Testis (tissue), 3 donors: ENCODE data around the gene ABI3. TPM values are rescaled to one million over a fixed set of nuclear protein-coding genes. Genes with fewer than 3 reads are reported as not detected.
"Not testable (repeated sequence)": the region's sequence is repeated elsewhere in the genome, so short reads cannot be mapped to it uniquely, and the experiment has no call there.

Experiments
- DNase-seq: peaks from one replicate; pipeline ENCODE4 v3.0.0-alpha.2; 2019
- H3K27ac ChIP-seq, 2 donors: fragments of 200-600 bp; sonication (generic); one replicate each; pipeline ENCODE4 v1.5.1; 2019
- H3K27me3 ChIP-seq: fragments of 200-600 bp; sonication (generic); one replicate; pipeline ENCODE4 v1.5.1; 2019
- H3K36me3 ChIP-seq: fragments of 200-600 bp; sonication (generic); one replicate; pipeline ENCODE4 v1.5.1; 2017; ENCODE audit warnings: low read depth; ENCODE audit errors: missing control alignments
- H3K4me1 ChIP-seq: fragments of 200-600 bp; sonication (generic); one replicate; pipeline ENCODE4 v1.5.1; 2019
- H3K4me3 ChIP-seq, 2 donors: fragments of 200-600 bp; sonication (generic); one replicate each; pipeline ENCODE4 v1.5.1; 2017 to 2019
- H3K9me3 ChIP-seq: fragments of 200-600 bp; sonication (generic); one replicate; pipeline ENCODE4 v1.5.1; 2017
- CTCF ChIP-seq, 3 experiments: fragments of 450-650 bp in 2 of 3; fragments of 200-600 bp in 1 of 3; sonication (generic) in 1 of 3; IDR thresholded peaks; one replicate each; pipeline ENCODE4 v1.5.1; 2016 to 2019; ENCODE audit warnings: antibody characterized with exemption in 3 of 3, mild to moderate bottlenecking in 2 of 3, moderate library complexity in 1 of 3
- POLR2A ChIP-seq: fragments of 450-650 bp; IDR thresholded peaks from one replicate; pipeline ENCODE4 v1.6.1; 2017; ENCODE audit warnings: antibody characterized with exemption, mild to moderate bottlenecking, moderate library complexity
- WGBS, 2 donors: methylation state at CpG; one replicate each; pipeline ENCODE4 v1.1.5; 2018; 5-methylcytosine and 5-hydroxymethylcytosine counted together
- intact Hi-C: fragments of 100-400 bp; cut with DNase I; formaldehyde crosslinking; loops from one replicate; pipeline ENCODE4 v1.15.1; 2023; ENCODE audit warnings: low total_unique reads
- polyA plus RNA-seq: library from polyadenylated mRNA; stranded (reverse); fragments of 350-450 nt; fragmentation: Illumina TruSeq; extraction: RNeasy Lipid Tissue Mini Kit (QIAGEN cat#74804); gene quantifications from one replicate; pipeline ENCODE4 v1.2.3, GENCODE V29; 2014; ENCODE audit warnings: low read depth, low replicate concordance; ENCODE audit not compliant: insufficient read depth
- total RNA-seq, 2 donors: library from RNA; depleted of rRNA; stranded (reverse); fragments of >200 nt; gene quantifications; one replicate each; pipeline ENCODE4 v1.2.3, GENCODE V29; 2016

The ABI3 gene
- total and polyA plus RNA-seq, 3 donors from 2014 or later, result 0.87 to 3.9 (median 2.2) TPM

GRCh38 chr17:49258394-49258793 is 47.9 kb downstream of the ABI3 start:
- no peak overlapping the region for H3K4me3 ChIP-seq
- H3K27ac ChIP-seq, result no peak overlapping the region
- 82 to 90% methylated on average over 3 of the region's 3 CpGs for WGBS, 2 donors
- peaks cover 6% of the 10 kb centered on the region for H3K4me1 ChIP-seq
- no peaks in the 10 kb centered on the region for H3K36me3 ChIP-seq
- no peak for DNase-seq
- no peaks in the 10 kb centered on the region for H3K27me3 ChIP-seq
- H3K9me3 ChIP-seq, result no peaks in the 10 kb centered on the region
- TF ChIP-seq POLR2A, result no peak
- TF ChIP-seq CTCF (IDR thresholded peaks at IDR 0.05), result no peak
- intact Hi-C loops, result no loop called here

GRCh38 chr17:49259663-49260010 is 49.1 kb downstream of the ABI3 start:
- WGBS, 2 donors, result 7 to 8% methylated on average over 10 of the region's 10 CpGs
- H3K9me3 ChIP-seq, result no peaks in the 10 kb centered on the region
- peaks cover 6% of the 10 kb centered on the region for H3K4me1 ChIP-seq
- no peaks in the 10 kb centered on the region for H3K36me3 ChIP-seq
- peak overlapping the region in 1 of 2 donors; percentile 83 for H3K27ac ChIP-seq
- H3K4me3 ChIP-seq, result peak overlapping the region; percentile 62 to 68
- no peaks in the 10 kb centered on the region for H3K27me3 ChIP-seq
- intact Hi-C loops, result no loop called here
- DNase-seq, result no peak
- TF ChIP-seq POLR2A (no peak), CTCF (IDR thresholded peaks at IDR 0.05) (no peak)

- DNase-seq, result peak; percentile 70
- Histone ChIP-seq H3K4me1 (peaks cover 6% of the 10 kb centered on the region), H3K27me3 (no peaks in the 10 kb centered on the region), H3K27ac (peak overlapping the region; percentile 55 to 83), H3K4me3 (peak overlapping the region; percentile 62 to 68), H3K9me3 (no peaks in the 10 kb centered on the region), H3K36me3 (no peaks in the 10 kb centered on the region)
- intact Hi-C loops, result no loop called here
- WGBS, 2 donors, result 2% methylated on average over 9 to 30 of the region's 77 CpGs
- TF ChIP-seq CTCF (IDR thresholded peaks at IDR 0.05) (no peak), POLR2A (no peak)
Measured at GRCh38 chr17:49260011-49260816, 49.7 kb downstream of the ABI3 start.

DNA sequence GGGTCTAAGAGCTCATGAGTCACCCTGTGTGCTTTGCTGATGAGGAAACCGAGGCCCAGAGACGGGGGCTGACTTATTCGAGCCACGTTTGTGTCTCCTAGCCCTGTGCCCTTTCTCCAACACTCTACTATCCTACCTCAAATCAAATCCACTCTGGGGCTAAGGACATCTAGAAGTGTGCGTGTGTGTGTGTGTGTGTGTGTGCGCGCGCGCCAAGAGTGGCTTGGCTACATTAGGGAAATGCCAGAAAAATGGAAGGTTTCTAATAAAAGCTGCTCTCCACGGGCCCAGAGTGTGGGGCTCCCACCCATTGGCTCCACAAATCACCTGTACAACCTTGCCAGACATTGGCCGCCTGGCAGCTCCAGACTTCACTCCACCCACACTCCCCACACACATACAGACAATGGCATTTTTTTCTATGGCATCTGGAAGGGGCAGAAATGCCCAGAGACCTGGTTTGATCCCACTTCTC is 50.3 kb downstream of the ABI3 start:
- intact Hi-C loops, result no loop called here
- WGBS, 2 donors, result 42 to 53% methylated on average over 7 to 11 of the region's 11 CpGs
- peak overlapping the region in 1 of 2 donors; percentile 83 for H3K27ac ChIP-seq

DNA sequence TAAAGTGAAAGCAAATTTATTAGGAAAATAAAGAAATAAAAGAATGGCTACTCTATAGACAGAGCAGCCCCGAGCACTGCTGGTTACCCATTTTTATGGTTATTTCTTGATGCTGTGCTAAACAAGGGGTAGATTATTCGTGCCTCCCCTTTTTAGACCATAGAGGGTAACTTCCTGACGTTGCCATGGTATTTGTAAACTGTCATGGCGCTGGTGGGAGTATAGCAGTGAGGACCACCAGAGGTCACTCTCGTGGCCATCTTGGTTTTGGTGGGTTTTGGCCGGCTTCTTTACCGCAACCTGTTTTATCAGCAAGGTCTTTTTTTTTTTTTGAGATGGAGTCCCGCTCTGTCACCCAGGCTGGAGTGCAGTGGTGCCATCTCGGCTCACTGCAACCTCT is 51.0 kb downstream of the ABI3 start:
- intact Hi-C loops, H3K4me3 ChIP-seq, H3K27me3 ChIP-seq, H3K4me1 ChIP-seq, H3K27ac ChIP-seq, H3K36me3 ChIP-seq, DNase-seq, H3K9me3 ChIP-seq: not testable (repeated sequence)
- 89% methylated on average over 9 of the region's 9 CpGs for WGBS, 2 donors

More for the DNA sequence above, 50.3 kb downstream of the ABI3 start:
- no peak for DNase-seq
- no peaks in the 10 kb centered on the region for H3K27me3 ChIP-seq
- H3K4me1 ChIP-seq, result peaks cover 6% of the 10 kb centered on the region
- H3K36me3 ChIP-seq, result no peaks in the 10 kb centered on the region
- peak overlapping the region; percentile 62 to 68 for H3K4me3 ChIP-seq
- H3K9me3 ChIP-seq, result no peaks in the 10 kb centered on the region
- TF ChIP-seq CTCF (IDR thresholded peaks at IDR 0.05) (no peak), POLR2A (no peak)
